GM23338 (cell line): Measurements from ENCODE around the gene SNTG2. TPM values are rescaled to one million over a fixed set of nuclear protein-coding genes. Genes with fewer than 3 reads are reported as not detected.

Experiments
- ATAC-seq: fragments of 200-7000 bp; cut with Tn5 transposase; 3 replicates; pipeline ENCODE4 v1.9.1; 2020
- DNase-seq: peaks from one replicate; pipeline ENCODE4 v3.0.0-alpha.2; 2015; ENCODE audit warnings: low spot score
- H2AFZ ChIP-seq: fragments of 200-600 bp; sonication (generic); 2 replicates; pipeline ENCODE4 v1.8.0; 2016; ENCODE audit warnings: antibody characterized with exemption, mild to moderate bottlenecking, moderate library complexity
- H3F3A ChIP-seq: fragments of 200-600 bp; sonication (generic); replicated peaks from 2 replicates; pipeline ENCODE4 v1.8.0; 2017; ENCODE audit warnings: antibody characterized with exemption, mixed run types, low read depth
- H3K27ac ChIP-seq: fragments of 200-600 bp; sonication (generic); 2 replicates; pipeline ENCODE4 v1.6.1; 2016; ENCODE audit warnings: low read depth
- H3K27me3 ChIP-seq: fragments of 200-600 bp; sonication (generic); 2 replicates; pipeline ENCODE4 v1.8.0; 2016; ENCODE audit warnings: mild to moderate bottlenecking, mixed run types, moderate library complexity; ENCODE audit not compliant: insufficient read depth
- H3K36me3 ChIP-seq: fragments of 200-600 bp; sonication (generic); 2 replicates; pipeline ENCODE4 v1.8.0; 2016; ENCODE audit warnings: mild to moderate bottlenecking; ENCODE audit not compliant: insufficient read depth
- H3K4me1 ChIP-seq: fragments of 200-600 bp; sonication (generic); 2 replicates; pipeline ENCODE4 v1.8.0; 2016; ENCODE audit warnings: mild to moderate bottlenecking, moderate library complexity; ENCODE audit not compliant: insufficient read depth
- H3K4me2 ChIP-seq: fragments of 200-600 bp; sonication (generic); 2 replicates; pipeline ENCODE4 v1.7.1; 2017; ENCODE audit warnings: mixed run types
- H3K4me3 ChIP-seq: fragments of 200-600 bp; sonication (generic); 2 replicates; pipeline ENCODE4 v1.6.1; 2016; ENCODE audit warnings: mixed run types
- H3K79me2 ChIP-seq: fragments of 200-600 bp; sonication (generic); replicated peaks from 2 replicates; pipeline ENCODE4 v1.8.0; 2017; ENCODE audit warnings: mild to moderate bottlenecking; ENCODE audit not compliant: insufficient read depth
- H3K9me2 ChIP-seq: fragments of 200-600 bp; sonication (generic); 2 replicates; pipeline ENCODE4 v1.8.0; 2017; ENCODE audit not compliant: insufficient read depth
- H4K20me1 ChIP-seq: fragments of 200-600 bp; sonication (generic); replicated peaks from 2 replicates; pipeline ENCODE4 v1.8.0; 2017; ENCODE audit warnings: mild to moderate bottlenecking; ENCODE audit not compliant: insufficient read depth
- H3K27ac Mint-ChIP-seq: 2 replicates; pipeline ENCODE4 v1.8.0; 2020; ENCODE audit warnings: inconsistent platforms, mild to moderate bottlenecking, moderate library complexity, mixed read lengths
- H3K27me3 Mint-ChIP-seq: 3 replicates; pipeline ENCODE4 v1.8.0; 2022; ENCODE audit warnings: low read depth, mild to moderate bottlenecking, moderate library complexity, mixed read lengths, inconsistent platforms; ENCODE audit not compliant: insufficient read depth, poor library complexity
- H3K36me3 Mint-ChIP-seq: 3 replicates; pipeline ENCODE4 v1.8.0; 2021; ENCODE audit warnings: low read depth, mild to moderate bottlenecking, inconsistent platforms, moderate library complexity, mixed read lengths
- H3K4me1 Mint-ChIP-seq: 3 replicates; pipeline ENCODE4 v1.8.0; 2020; ENCODE audit warnings: mild to moderate bottlenecking, inconsistent platforms, mixed read lengths
- H3K4me3 Mint-ChIP-seq: 3 replicates; pipeline ENCODE4 v1.8.0; 2021; ENCODE audit warnings: moderate library complexity, mild to moderate bottlenecking, inconsistent platforms, mixed read lengths
- H3K9me3 Mint-ChIP-seq: 3 replicates; pipeline ENCODE4 v1.8.0; 2020; ENCODE audit warnings: moderate library complexity, mild to moderate bottlenecking, inconsistent platforms, mixed read lengths
- CREB1 ChIP-seq: fragments of 250-450 bp; sonication (Bioruptor Pico); IDR thresholded peaks from 2 replicates; pipeline ENCODE4 v1.5.0; 2020; ENCODE audit warnings: low read depth, mild to moderate bottlenecking, moderate library complexity
- ETS1 ChIP-seq: IDR thresholded peaks from 2 replicates; pipeline ENCODE4 v1.6.1; 2016; ENCODE audit warnings: antibody characterized with exemption
- EZH2 ChIP-seq: fragments of 200-600 bp; sonication (generic); IDR thresholded peaks from one replicate; pipeline ENCODE4 v1.8.0; 2017; ENCODE audit warnings: antibody characterized with exemption, mild to moderate bottlenecking, low read depth; ENCODE audit not compliant: unreplicated experiment
- EZH2phosphoT487 ChIP-seq: fragments of 200-600 bp; sonication (generic); IDR thresholded peaks from one replicate; pipeline ENCODE4 v1.8.1; 2018; ENCODE audit warnings: antibody characterized with exemption; ENCODE audit not compliant: unreplicated experiment
- JUNB ChIP-seq: IDR thresholded peaks from one replicate; pipeline ENCODE4 v1.6.1; 2016; ENCODE audit warnings: antibody characterized with exemption; ENCODE audit not compliant: unreplicated experiment
- NANOG ChIP-seq: IDR thresholded peaks from 2 replicates; pipeline ENCODE4 v1.6.1; 2016; ENCODE audit warnings: antibody characterized with exemption, borderline replicate concordance
- POLR2AphosphoS5 ChIP-seq: IDR thresholded peaks from 2 replicates; pipeline ENCODE4 v1.6.1; 2016; ENCODE audit warnings: antibody characterized with exemption, low read depth
- STAT1 ChIP-seq: IDR thresholded peaks from one replicate; pipeline ENCODE4 v1.6.1; 2016; ENCODE audit warnings: antibody characterized with exemption; ENCODE audit not compliant: unreplicated experiment
- ZNF114 ChIP-seq: fragments of 250-450 bp; sonication (Bioruptor Pico); IDR thresholded peaks from 2 replicates; pipeline ENCODE4 v1.5.0; 2020; ENCODE audit warnings: mild to moderate bottlenecking, moderate library complexity
- ZNF331 ChIP-seq: fragments of 250-450 bp; sonication (Bioruptor Pico); IDR thresholded peaks from 2 replicates; pipeline ENCODE4 v1.5.0; 2020; ENCODE audit warnings: low read depth, mild to moderate bottlenecking, moderate library complexity
- ZNF462 ChIP-seq: fragments of 250-450 bp; sonication (Bioruptor Pico); IDR thresholded peaks from 2 replicates; pipeline ENCODE4 v1.5.0; 2020; ENCODE audit warnings: mild to moderate bottlenecking, moderate library complexity
- polyA plus RNA-seq: library from polyadenylated mRNA; unstranded; fragments of >200 nt; fragmentation: Nextera tagmentation; extraction: Ambion mirVana; gene quantifications from 2 replicates; pipeline ENCODE4 v1.2.1, GENCODE V29; 2016
- total RNA-seq: library from RNA; depleted of rRNA; stranded (reverse); fragments of >200 nt; shearing (Covaris generic); gene quantifications from 2 replicates; pipeline ENCODE4 v1.2.3, GENCODE V29; 2014
- TF ChIP-seq, protein P1 (sequence below), 2 experiments: fragments of 200-600 bp in 1 of 2; sonication (generic) in 1 of 2; conservative IDR thresholded peaks; 2 replicates each; pipeline versions ENCODE4 v1.5.1 to v1.6.1; 2016 to 2017; ENCODE audit warnings: antibody characterized with exemption in 2 of 2, low read depth in 2 of 2, mild to moderate bottlenecking in 2 of 2, moderate library complexity in 1 of 2
- TF ChIP-seq, protein P2 (sequence below): IDR thresholded peaks from one replicate; pipeline ENCODE4 v1.6.1; 2018; ENCODE audit warnings: antibody characterized with exemption; ENCODE audit not compliant: unreplicated experiment

SNTG2 gene
- total and polyA plus RNA-seq, 2 experiments from 2014 or later: 27.5 to 60.4 TPM

GRCh38 chr2:1055014-1055595 is 104.5 kb downstream of the SNTG2 start:
- DNase-seq (no peak), ATAC-seq (peak; percentile 64)
- Histone ChIP-seq H2AFZ (no peak overlapping the region), H3K27ac (no peak overlapping the region), H3K9me2 (no peaks in the 10 kb centered on the region), H4K20me1 (peaks cover 37% of the 10 kb centered on the region), H3F3A (no peaks in the 10 kb centered on the region), H3K4me1 (peaks cover 31% of the 10 kb centered on the region), H3K4me2 (peak overlapping the region; percentile 77), H3K36me3 (no peaks in the 10 kb centered on the region), H3K27me3 (0 out of 2 replicates have a peak, but pooled peaks cover 2% of the 10 kb centered on the region), H3K4me3 (peak overlapping the region; percentile 52), H3K79me2 (peaks cover 48% of the 10 kb centered on the region)
- Mint-ChIP-seq H3K27me3 (peaks cover 4% of the 10 kb centered on the region), H3K4me3 (no peak overlapping the region), H3K36me3 (peaks cover 14% of the 10 kb centered on the region), H3K4me1 (peaks cover 43% of the 10 kb centered on the region), H3K9me3 (peaks cover 10% of the 10 kb centered on the region; the same call in 2 of the 3 replicates), H3K27ac (0 out of 2 replicates have a peak overlapping the region, but pooled peaks have one; percentile 27)
- no peak for TF ChIP-seq EZH2phosphoT487
- TF ChIP-seq, protein P1, sequence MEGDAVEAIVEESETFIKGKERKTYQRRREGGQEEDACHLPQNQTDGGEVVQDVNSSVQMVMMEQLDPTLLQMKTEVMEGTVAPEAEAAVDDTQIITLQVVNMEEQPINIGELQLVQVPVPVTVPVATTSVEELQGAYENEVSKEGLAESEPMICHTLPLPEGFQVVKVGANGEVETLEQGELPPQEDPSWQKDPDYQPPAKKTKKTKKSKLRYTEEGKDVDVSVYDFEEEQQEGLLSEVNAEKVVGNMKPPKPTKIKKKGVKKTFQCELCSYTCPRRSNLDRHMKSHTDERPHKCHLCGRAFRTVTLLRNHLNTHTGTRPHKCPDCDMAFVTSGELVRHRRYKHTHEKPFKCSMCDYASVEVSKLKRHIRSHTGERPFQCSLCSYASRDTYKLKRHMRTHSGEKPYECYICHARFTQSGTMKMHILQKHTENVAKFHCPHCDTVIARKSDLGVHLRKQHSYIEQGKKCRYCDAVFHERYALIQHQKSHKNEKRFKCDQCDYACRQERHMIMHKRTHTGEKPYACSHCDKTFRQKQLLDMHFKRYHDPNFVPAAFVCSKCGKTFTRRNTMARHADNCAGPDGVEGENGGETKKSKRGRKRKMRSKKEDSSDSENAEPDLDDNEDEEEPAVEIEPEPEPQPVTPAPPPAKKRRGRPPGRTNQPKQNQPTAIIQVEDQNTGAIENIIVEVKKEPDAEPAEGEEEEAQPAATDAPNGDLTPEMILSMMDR (conservative IDR thresholded peaks at IDR 0.05; ENCODE audit: low read depth in 2 of 2): no peak
- no peak for TF ChIP-seq JUNB
- TF ChIP-seq CREB1 (CRISPR knock-in tag): no peak
- no peak for TF ChIP-seq STAT1
- TF ChIP-seq NANOG: no peak
- TF ChIP-seq, protein P2, sequence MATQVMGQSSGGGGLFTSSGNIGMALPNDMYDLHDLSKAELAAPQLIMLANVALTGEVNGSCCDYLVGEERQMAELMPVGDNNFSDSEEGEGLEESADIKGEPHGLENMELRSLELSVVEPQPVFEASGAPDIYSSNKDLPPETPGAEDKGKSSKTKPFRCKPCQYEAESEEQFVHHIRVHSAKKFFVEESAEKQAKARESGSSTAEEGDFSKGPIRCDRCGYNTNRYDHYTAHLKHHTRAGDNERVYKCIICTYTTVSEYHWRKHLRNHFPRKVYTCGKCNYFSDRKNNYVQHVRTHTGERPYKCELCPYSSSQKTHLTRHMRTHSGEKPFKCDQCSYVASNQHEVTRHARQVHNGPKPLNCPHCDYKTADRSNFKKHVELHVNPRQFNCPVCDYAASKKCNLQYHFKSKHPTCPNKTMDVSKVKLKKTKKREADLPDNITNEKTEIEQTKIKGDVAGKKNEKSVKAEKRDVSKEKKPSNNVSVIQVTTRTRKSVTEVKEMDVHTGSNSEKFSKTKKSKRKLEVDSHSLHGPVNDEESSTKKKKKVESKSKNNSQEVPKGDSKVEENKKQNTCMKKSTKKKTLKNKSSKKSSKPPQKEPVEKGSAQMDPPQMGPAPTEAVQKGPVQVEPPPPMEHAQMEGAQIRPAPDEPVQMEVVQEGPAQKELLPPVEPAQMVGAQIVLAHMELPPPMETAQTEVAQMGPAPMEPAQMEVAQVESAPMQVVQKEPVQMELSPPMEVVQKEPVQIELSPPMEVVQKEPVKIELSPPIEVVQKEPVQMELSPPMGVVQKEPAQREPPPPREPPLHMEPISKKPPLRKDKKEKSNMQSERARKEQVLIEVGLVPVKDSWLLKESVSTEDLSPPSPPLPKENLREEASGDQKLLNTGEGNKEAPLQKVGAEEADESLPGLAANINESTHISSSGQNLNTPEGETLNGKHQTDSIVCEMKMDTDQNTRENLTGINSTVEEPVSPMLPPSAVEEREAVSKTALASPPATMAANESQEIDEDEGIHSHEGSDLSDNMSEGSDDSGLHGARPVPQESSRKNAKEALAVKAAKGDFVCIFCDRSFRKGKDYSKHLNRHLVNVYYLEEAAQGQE: no peak
- no peak for TF ChIP-seq ETS1
- TF ChIP-seq ZNF462 (CRISPR knock-in tag): no peak
- no peak for TF ChIP-seq POLR2AphosphoS5
- no peak for TF ChIP-seq EZH2
- TF ChIP-seq ZNF331 (CRISPR knock-in tag): no peak
- no peak for TF ChIP-seq ZNF114 (CRISPR knock-in tag)
